GM10266 (cell line): ENCODE measurements around the gene CAMSAP1.
"Not testable (repeated sequence)": the region's sequence is repeated elsewhere in the genome, so short reads cannot be mapped to it uniquely, and the experiment has no call there.

Source experiments
- DNase-seq: peaks from one replicate; pipeline ENCODE4 v3.0.0; 2012; ENCODE audit errors: extremely low spot score
- TF ChIP-seq, protein P1 (sequence below): IDR thresholded peaks from 2 replicates; pipeline ENCODE4 v1.5.1; 2012; ENCODE audit warnings: mild to moderate bottlenecking, low read depth; ENCODE audit not compliant: control insufficient read depth, insufficient read depth; ENCODE audit errors: missing control alignments

CAMSAP1 gene

GRCh38 chr9:135945969-135946368, 38.6 kb upstream of the CAMSAP1 start:
- TF ChIP-seq, protein P1, sequence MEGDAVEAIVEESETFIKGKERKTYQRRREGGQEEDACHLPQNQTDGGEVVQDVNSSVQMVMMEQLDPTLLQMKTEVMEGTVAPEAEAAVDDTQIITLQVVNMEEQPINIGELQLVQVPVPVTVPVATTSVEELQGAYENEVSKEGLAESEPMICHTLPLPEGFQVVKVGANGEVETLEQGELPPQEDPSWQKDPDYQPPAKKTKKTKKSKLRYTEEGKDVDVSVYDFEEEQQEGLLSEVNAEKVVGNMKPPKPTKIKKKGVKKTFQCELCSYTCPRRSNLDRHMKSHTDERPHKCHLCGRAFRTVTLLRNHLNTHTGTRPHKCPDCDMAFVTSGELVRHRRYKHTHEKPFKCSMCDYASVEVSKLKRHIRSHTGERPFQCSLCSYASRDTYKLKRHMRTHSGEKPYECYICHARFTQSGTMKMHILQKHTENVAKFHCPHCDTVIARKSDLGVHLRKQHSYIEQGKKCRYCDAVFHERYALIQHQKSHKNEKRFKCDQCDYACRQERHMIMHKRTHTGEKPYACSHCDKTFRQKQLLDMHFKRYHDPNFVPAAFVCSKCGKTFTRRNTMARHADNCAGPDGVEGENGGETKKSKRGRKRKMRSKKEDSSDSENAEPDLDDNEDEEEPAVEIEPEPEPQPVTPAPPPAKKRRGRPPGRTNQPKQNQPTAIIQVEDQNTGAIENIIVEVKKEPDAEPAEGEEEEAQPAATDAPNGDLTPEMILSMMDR, result no peak
- no peak for DNase-seq

DNA sequence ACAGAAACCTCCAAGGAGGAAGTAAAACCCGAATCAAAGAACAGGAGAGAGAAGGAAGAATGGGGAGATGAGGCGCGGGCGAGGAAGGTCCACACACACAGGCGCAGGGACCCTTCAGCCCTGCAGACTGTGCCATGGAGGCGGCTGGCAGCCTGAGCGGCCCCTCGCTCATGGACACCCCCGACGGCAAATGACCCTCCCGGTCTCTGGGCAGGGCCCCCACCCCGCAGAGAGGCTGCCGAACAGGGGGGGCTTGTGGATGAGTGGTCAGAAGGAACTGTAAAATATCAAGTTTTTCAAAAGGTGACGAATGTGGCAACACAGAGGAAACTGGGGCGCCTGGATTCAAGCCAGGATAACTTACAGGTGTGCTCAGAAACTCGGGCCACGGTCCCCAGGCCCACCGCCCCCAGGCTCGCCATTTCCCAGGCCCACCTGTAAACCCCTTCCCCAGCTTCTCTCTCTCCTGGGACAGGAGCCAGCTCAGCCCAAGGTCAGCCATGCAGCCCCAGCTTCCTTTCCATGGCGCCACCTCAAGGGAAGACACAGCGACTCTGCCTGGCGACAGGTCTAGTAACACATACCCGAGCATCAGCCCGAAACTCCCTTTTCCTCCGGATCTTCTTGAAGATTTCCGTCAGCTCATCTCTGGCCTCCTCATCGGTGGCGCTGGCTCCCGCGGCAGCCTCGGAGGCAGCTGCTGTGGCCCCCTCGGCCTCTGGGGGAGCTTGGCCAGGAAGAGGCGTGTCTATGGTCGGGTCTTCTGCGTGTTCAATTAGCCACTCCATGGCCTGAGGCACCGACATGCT, 37.3 kb upstream of the CAMSAP1 start:
- no peak for DNase-seq
- TF ChIP-seq, protein P1, result no peak

GRCh38 chr9:135943604-135944003, 36.3 kb upstream of the CAMSAP1 start:
- not testable (repeated sequence) for DNase-seq

DNA sequence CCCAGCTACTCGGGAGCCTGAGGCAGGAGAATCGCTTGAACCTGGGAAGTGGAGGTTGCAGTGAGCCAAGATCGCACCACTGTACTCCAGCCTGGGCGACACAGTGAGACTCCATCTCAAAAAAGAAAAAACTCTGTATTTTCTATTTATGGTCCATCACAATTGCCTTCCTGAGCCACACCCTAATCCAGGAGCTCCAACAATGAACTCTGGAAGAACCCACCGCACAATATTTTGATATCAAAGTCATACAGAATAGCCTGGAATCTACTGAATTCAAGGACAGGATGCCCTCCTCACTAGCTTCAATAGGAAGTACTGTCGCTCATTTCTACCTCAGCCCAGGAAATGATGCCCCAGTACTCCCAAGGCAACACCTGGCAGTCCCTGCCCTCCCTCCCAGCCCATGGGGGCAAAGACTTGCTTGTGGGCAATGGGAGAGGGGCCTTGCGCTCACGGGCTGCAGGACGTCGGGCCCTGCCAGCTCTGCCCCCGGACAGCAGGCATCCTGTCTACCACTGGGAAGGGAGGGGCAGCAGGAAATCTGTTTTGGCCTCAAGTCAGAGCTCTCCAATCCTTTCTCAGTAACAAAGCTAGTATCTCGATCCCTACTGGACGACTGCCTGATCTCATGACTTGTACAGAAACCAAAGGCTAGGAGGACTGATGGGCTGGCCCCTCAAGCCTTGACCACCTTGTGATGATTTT, 34.1 kb upstream of the CAMSAP1 start:
- TF ChIP-seq, protein P1, result no peak
- no peak for DNase-seq

DNA sequence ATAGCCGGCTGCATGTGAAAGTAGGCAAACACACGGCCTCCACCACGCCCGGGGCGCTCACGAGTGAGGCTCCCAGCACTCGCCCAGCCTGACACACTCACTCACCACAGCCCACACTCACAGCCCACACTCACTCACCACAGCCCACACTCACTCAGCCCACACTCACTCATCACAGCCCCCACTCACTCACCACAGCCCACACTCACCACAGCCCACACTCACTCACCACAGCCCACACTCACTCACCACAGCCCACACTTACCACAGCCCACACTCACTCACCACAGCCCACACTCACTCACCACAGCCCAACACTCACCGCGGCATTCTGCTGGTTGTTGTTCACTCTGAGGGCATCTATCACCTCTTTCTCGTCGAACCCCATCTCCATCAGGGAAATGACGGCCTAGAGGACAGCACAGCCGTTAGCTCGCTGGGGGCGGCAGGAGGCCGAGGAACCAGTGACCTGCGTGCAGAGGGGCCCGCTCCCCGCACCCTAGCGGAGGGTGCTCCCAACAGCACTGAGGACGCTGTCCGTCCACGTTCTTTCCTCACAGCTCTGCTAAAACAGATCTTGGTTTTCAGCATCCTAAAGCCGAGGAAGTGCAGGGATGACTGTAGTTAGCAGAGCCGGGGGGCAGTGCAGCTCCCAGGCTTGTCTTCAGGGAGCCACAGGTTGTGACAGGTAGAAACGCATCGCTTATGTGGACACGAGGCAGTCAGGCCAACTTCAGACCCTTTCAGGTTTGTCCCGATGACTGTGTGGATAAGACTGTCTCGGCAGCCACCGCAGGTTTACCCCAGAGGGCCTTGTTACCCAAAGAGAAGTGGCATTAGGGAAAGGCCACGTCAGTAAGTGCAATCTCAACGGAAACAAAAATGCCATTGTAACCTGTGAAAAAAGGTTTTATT, 32.3 kb upstream of the CAMSAP1 start:
- TF ChIP-seq, protein P1, result no peak
- DNase-seq, result no peak

DNA sequence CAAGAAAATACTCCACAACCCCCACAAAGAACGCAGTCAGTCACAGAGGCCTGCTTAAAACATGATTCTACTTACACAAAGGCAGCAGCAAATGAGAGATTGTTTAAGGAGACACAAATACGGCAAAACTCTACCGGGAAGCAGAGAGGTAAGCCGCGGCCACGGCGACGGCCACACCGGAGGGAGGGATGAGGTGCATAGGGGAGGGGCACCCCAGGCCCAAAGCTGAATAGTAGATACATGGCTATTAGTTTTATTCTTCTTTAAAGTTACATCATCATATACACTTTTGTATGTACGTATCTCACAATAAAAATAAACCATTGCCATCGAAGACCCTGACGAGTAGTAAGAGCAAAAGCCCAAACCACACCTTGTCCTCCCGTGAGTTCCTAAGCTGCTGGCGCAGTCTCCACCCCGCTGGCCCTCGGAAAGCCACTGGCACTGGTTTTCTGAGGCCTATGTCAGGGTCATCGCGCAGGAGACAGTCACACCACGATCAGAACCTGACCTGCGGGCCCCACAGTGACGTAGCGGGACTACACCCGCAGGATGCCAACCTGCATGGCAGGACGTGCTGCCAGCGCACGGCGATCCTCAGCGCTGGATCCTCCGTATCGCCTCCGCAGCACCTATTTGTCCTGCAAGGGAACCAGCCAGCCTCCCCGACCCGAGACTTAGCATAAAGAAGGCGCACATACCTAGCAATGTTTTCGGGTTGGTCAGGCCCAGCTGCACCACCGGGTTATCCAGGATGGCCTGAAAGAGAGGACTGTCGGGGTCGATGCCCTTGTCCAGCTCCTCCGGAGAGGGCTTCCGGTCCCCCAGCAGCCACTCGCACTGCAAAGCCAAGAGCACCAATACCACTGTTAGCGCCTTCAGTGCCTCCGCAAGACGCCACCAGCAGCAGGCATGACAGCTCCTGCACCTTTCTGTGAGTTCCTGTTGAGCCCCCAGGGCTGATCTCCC, 30.5 kb upstream of the CAMSAP1 start:
- TF ChIP-seq, protein P1, result no peak
- no peak for DNase-seq
